Erythroblast (primary cell): ENCODE results near the gene ATP6V0A4.

Source experiments
- GATA1 ChIP-seq: IDR thresholded peaks from 2 replicates; pipeline ENCODE4 v1.6.1; 2011; ENCODE audit warnings: low read depth, mild to moderate bottlenecking, control low read depth, low read length, moderate library complexity
- POLR2A ChIP-seq: IDR thresholded peaks from 2 replicates; pipeline ENCODE4 v1.6.1; 2011; ENCODE audit warnings: mild to moderate bottlenecking, low read length

GRCh38 chr7:138746073-138746472 lies 51.9 kb downstream of the ATP6V0A4 start:
- TF ChIP-seq POLR2A (no peak), GATA1 (no peak)
